ENCODE results near the gene PACS2. TPM values are rescaled to one million over a fixed set of nuclear protein-coding genes. Genes with fewer than 3 reads are reported as not detected.

PACS2 gene
- total RNA-seq, 1 experiment from 2014 or later = 43.3 TPM

DNA sequence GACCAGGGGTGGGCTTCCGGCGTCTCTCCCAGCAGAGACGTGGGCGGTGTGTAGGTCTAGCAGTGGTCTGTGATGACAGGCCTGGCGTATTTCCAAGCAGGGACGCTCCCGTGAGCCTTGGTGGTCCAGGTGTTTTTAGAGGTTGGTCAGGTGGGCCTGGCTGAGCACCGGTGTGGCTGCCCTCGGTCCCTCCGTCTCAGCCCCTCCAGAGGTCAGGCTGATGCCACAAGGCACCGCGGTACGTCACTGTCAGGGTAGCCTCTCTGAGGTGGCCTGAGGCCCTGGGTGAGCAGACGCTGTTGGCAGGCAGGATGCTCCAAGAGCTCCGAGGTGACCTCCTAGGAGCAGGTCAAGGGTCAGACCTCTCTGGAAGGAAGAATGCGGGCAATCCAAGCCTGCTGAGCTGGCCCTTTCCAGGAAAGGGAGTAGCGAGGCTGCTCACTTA lies 118.6 kb downstream of the PACS2 start:
- TF ChIP-seq EZH2 (IDR thresholded peaks at IDR 0.05; ENCODE audit: low read depth) = no peak
- TF ChIP-seq, protein P1, sequence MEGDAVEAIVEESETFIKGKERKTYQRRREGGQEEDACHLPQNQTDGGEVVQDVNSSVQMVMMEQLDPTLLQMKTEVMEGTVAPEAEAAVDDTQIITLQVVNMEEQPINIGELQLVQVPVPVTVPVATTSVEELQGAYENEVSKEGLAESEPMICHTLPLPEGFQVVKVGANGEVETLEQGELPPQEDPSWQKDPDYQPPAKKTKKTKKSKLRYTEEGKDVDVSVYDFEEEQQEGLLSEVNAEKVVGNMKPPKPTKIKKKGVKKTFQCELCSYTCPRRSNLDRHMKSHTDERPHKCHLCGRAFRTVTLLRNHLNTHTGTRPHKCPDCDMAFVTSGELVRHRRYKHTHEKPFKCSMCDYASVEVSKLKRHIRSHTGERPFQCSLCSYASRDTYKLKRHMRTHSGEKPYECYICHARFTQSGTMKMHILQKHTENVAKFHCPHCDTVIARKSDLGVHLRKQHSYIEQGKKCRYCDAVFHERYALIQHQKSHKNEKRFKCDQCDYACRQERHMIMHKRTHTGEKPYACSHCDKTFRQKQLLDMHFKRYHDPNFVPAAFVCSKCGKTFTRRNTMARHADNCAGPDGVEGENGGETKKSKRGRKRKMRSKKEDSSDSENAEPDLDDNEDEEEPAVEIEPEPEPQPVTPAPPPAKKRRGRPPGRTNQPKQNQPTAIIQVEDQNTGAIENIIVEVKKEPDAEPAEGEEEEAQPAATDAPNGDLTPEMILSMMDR (conservative IDR thresholded peaks at IDR 0.05) = no peak
- POLR2A ChIA-PET (ENCODE audit: unreplicated experiment) = no interaction called here
- CTCF ChIA-PET = no interaction called here
- Histone ChIP-seq H3K79me2 (ENCODE audit: low read depth) (peaks cover 87% of the 10 kb centered on the region), H3K9me2 (ENCODE audit: insufficient read depth) (no peaks in the 10 kb centered on the region), H3K4me3 (no peak overlapping the region), H3K36me3 (ENCODE audit: low read depth) (peaks cover 5% of the 10 kb centered on the region; the same call in 1 of the 2 replicates), H3K27ac (no peak overlapping the region), H3K27me3 (ENCODE audit: insufficient read depth, low read depth) (no peaks in the 10 kb centered on the region), H3K4me1 (replicated peaks; ENCODE audit: insufficient read depth) (peaks cover 14% of the 10 kb centered on the region), H4K20me1 (ENCODE audit: insufficient read depth) (peaks cover 74% of the 10 kb centered on the region), H3K4me2 (no peak overlapping the region), H3F3A (ENCODE audit: insufficient read depth, low read depth) (peaks cover 29% of the 10 kb centered on the region), H2AFZ (no peak overlapping the region), H3K9me3 (ENCODE audit: insufficient read depth, low read depth) (no peaks in the 10 kb centered on the region)
- BruUV-seq (replicated peaks) = no TSS peak
- DNase-seq = no peak
- intact Hi-C loops (cut with micrococcal nuclease; ENCODE audit: unreplicated experiment) = no loop called here

DNA sequence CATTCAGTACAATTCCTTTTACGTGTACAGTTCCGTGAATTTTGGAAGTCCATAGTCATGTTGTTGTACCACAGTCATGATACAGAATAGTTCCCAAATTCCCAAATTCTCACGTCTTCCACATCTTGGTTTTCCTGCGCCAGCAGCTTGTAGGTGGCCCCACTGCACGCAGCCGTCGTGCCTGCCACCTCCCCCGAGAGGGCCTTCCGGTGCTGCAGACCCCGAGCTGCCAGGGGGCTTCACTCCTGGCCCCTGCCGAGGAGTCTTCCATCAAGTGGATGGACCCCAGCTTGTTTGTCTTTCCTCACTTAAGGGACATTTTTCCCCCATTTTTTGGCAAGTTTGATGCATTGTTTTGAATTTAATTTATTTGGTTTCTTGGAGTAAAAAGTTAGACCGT lies 121.9 kb downstream of the PACS2 start:
- H3K4me1 ChIP-seq (replicated peaks; ENCODE audit: insufficient read depth) = no peaks in the 10 kb centered on the region; the same call in none of the 2 replicates
- no peaks in the 10 kb centered on the region for H3K9me2 ChIP-seq (ENCODE audit: insufficient read depth)
- peaks cover 13% of the 10 kb centered on the region for H3F3A ChIP-seq (ENCODE audit: insufficient read depth, low read depth)
- H2AFZ ChIP-seq = no peak overlapping the region
- H3K9me3 ChIP-seq (ENCODE audit: insufficient read depth, low read depth) = no peaks in the 10 kb centered on the region
- H3K27me3 ChIP-seq (ENCODE audit: insufficient read depth, low read depth) = no peaks in the 10 kb centered on the region
- no peak overlapping the region for H3K4me2 ChIP-seq
- intact Hi-C loops (cut with micrococcal nuclease; ENCODE audit: unreplicated experiment) = no loop called here
- ChIA-PET POLR2A (ENCODE audit: unreplicated experiment) (no interaction called here), CTCF (no interaction called here)
- no TSS peak for BruUV-seq (replicated peaks)
- peaks cover 64% of the 10 kb centered on the region for H3K79me2 ChIP-seq (ENCODE audit: low read depth)
- no peak overlapping the region for H3K4me3 ChIP-seq
- H3K36me3 ChIP-seq (ENCODE audit: low read depth) = peaks cover 5% of the 10 kb centered on the region; the same call in 1 of the 2 replicates
- H3K27ac ChIP-seq = no peak overlapping the region
- DNase-seq = no peak
- TF ChIP-seq, protein P1 (conservative IDR thresholded peaks at IDR 0.05) = no peak
- no peak for TF ChIP-seq EZH2 (IDR thresholded peaks at IDR 0.05; ENCODE audit: low read depth)
- H4K20me1 ChIP-seq (ENCODE audit: insufficient read depth) = peaks cover 69% of the 10 kb centered on the region

DNA sequence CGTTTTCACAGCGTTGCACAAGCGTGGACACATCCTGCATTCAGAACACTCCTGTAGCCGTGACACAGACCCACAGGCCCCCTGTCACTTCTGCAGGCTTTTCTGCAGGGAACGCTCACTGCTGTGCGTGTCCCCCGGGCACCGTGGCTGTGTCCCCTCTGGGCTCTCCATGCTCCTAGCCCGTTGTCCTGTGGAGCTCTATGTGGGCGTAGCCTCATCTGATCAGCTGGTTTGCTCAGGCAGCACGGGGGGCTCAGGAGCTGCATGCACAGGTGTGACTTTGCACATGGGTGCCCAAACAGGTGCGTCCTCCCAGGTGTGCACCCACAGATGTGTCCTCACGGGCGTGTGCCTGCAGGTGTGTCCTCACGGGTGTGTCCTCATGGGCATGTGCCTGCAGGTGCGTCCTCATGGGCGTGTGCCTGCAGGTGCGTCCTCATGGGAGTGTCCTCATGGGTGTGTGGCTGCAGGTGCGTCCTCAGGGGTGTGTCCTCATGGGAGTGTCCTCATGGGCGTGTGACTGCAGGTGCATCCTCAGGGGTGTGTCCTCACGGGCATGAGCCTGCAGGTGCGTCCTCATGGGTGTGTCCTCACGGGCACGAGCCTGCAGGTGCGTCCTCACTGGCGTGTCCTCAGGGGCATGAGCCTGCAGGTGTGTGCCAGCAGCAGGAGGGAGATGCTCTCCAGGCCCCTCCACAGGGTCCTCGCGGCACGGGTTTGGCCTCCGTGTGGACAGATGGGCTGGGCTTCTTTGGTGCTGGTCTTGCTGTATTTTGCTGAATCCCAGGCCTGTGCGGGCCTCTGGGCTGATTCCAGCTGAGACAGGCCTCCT lies 122.6 kb downstream of the PACS2 start:
- CTCF ChIA-PET = no interaction called here
- Histone ChIP-seq H3K9me3 (ENCODE audit: insufficient read depth, low read depth) (no peaks in the 10 kb centered on the region), H3K79me2 (ENCODE audit: low read depth) (peaks cover 58% of the 10 kb centered on the region), H2AFZ (no peak overlapping the region), H3K4me1 (replicated peaks; ENCODE audit: insufficient read depth) (no peaks in the 10 kb centered on the region), H3K4me3 (no peak overlapping the region), H4K20me1 (ENCODE audit: insufficient read depth) (peaks cover 64% of the 10 kb centered on the region), H3K36me3 (ENCODE audit: low read depth) (peaks cover 5% of the 10 kb centered on the region; the same call in 1 of the 2 replicates), H3K9me2 (ENCODE audit: insufficient read depth) (no peaks in the 10 kb centered on the region), H3K4me2 (no peak overlapping the region), H3F3A (ENCODE audit: insufficient read depth, low read depth) (peaks cover 8% of the 10 kb centered on the region; the same call in 1 of the 2 replicates), H3K27ac (no peak overlapping the region), H3K27me3 (ENCODE audit: insufficient read depth, low read depth) (no peaks in the 10 kb centered on the region)
- BruUV-seq (replicated peaks) = no TSS peak
- POLR2A ChIA-PET (ENCODE audit: unreplicated experiment) = no interaction called here
- no peak for TF ChIP-seq EZH2 (IDR thresholded peaks at IDR 0.05; ENCODE audit: low read depth)
- TF ChIP-seq, protein P1 (conservative IDR thresholded peaks at IDR 0.05) = no peak
- DNase-seq = no peak
- intact Hi-C loops (cut with micrococcal nuclease; ENCODE audit: unreplicated experiment) = no loop called here

All from PC-9 (cell line).